IMR-90 (cell line): ENCODE data around the gene MXD4.

Source experiments
- CEBPB ChIP-seq: IDR thresholded peaks from 2 replicates; pipeline ENCODE4 v1.6.1; 2012; ENCODE audit warnings: low read depth, low read length, improper control_type of control experiment
- CHD1 ChIP-seq: IDR thresholded peaks from 2 replicates; pipeline ENCODE4 v1.6.1; 2012; ENCODE audit warnings: low read depth, low read length, improper control_type of control experiment
- FOS ChIP-seq: fragments of 150-350 bp; IDR thresholded peaks from 2 replicates; pipeline ENCODE4 v1.6.1; 2016; ENCODE audit warnings: low read depth, low read length
- MAFK ChIP-seq: IDR thresholded peaks from 2 replicates; pipeline ENCODE4 v1.6.1; 2012; ENCODE audit warnings: low read depth, low read length, improper control_type of control experiment
- MXI1 ChIP-seq: IDR thresholded peaks from 2 replicates; pipeline ENCODE4 v1.6.1; 2012; ENCODE audit warnings: low read depth, mild to moderate bottlenecking, low read length, moderate library complexity, borderline replicate concordance
- NFE2L2 ChIP-seq: fragments of 150-350 bp; IDR thresholded peaks from 2 replicates; pipeline ENCODE4 v1.6.1; 2016; ENCODE audit warnings: low read depth, mild to moderate bottlenecking, low read length
- POLR2A ChIP-seq: IDR thresholded peaks from 2 replicates; pipeline ENCODE4 v1.6.1; 2012; ENCODE audit warnings: mild to moderate bottlenecking, low read depth, low read length
- RAD21 ChIP-seq: IDR thresholded peaks from 2 replicates; pipeline ENCODE4 v1.6.1; 2012; ENCODE audit warnings: low read length, improper control_type of control experiment
- RFX5 ChIP-seq: IDR thresholded peaks from 2 replicates; pipeline ENCODE4 v1.8.0; 2012; ENCODE audit warnings: low read depth, mild to moderate bottlenecking, low read length, moderate library complexity
- SMC3 ChIP-seq: fragments of 150-350 bp; IDR thresholded peaks from 2 replicates; pipeline ENCODE4 v1.6.1; 2016; ENCODE audit warnings: low read depth, mild to moderate bottlenecking, antibody characterized with exemption, low read length, moderate library complexity
- TF ChIP-seq, protein P1 (sequence below): conservative IDR thresholded peaks from 2 replicates; pipeline ENCODE4 v1.5.1; 2012; ENCODE audit warnings: mild to moderate bottlenecking, low read depth, low read length, improper control_type of control experiment
- TF ChIP-seq, protein P2 (sequence below): fragments of 150-350 bp; IDR thresholded peaks from 2 replicates; pipeline ENCODE4 v1.6.1; 2017; ENCODE audit warnings: mild to moderate bottlenecking, antibody characterized with exemption, low read length, low read depth

GRCh38 chr4:2257361-2258081 lies 4.4 kb downstream of the MXD4 start:
- no peak for TF ChIP-seq RFX5
- TF ChIP-seq, protein P1, sequence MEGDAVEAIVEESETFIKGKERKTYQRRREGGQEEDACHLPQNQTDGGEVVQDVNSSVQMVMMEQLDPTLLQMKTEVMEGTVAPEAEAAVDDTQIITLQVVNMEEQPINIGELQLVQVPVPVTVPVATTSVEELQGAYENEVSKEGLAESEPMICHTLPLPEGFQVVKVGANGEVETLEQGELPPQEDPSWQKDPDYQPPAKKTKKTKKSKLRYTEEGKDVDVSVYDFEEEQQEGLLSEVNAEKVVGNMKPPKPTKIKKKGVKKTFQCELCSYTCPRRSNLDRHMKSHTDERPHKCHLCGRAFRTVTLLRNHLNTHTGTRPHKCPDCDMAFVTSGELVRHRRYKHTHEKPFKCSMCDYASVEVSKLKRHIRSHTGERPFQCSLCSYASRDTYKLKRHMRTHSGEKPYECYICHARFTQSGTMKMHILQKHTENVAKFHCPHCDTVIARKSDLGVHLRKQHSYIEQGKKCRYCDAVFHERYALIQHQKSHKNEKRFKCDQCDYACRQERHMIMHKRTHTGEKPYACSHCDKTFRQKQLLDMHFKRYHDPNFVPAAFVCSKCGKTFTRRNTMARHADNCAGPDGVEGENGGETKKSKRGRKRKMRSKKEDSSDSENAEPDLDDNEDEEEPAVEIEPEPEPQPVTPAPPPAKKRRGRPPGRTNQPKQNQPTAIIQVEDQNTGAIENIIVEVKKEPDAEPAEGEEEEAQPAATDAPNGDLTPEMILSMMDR, result no peak
- no peak for TF ChIP-seq POLR2A
- no peak for TF ChIP-seq SMC3
- TF ChIP-seq FOS, result no peak
- TF ChIP-seq CEBPB, result no peak
- TF ChIP-seq NFE2L2, result no peak
- TF ChIP-seq CHD1, result no peak
- TF ChIP-seq MXI1, result no peak
- no peak for TF ChIP-seq RAD21
- TF ChIP-seq, protein P2, sequence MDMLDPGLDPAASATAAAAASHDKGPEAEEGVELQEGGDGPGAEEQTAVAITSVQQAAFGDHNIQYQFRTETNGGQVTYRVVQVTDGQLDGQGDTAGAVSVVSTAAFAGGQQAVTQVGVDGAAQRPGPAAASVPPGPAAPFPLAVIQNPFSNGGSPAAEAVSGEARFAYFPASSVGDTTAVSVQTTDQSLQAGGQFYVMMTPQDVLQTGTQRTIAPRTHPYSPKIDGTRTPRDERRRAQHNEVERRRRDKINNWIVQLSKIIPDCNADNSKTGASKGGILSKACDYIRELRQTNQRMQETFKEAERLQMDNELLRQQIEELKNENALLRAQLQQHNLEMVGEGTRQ, result no peak
- no peak for TF ChIP-seq MAFK
